Activated T-cell treated with anti-CD3 and anti-CD28 coated beads for 48 hours (primary cell): ENCODE data around the gene TP63.

Source experiments
- DNase-seq: peaks from one replicate; pipeline ENCODE4 v3.0.0-alpha.2; 2020; ENCODE audit warnings: low read depth

Gene TP63

GRCh38 chr3:189780546-189781270 lies 149.5 kb downstream of the TP63 start:
- DNase-seq = no peak

- no peak for DNase-seq
Measured at GRCh38 chr3:189781415-189781814, 150.2 kb downstream of the TP63 start.

DNA sequence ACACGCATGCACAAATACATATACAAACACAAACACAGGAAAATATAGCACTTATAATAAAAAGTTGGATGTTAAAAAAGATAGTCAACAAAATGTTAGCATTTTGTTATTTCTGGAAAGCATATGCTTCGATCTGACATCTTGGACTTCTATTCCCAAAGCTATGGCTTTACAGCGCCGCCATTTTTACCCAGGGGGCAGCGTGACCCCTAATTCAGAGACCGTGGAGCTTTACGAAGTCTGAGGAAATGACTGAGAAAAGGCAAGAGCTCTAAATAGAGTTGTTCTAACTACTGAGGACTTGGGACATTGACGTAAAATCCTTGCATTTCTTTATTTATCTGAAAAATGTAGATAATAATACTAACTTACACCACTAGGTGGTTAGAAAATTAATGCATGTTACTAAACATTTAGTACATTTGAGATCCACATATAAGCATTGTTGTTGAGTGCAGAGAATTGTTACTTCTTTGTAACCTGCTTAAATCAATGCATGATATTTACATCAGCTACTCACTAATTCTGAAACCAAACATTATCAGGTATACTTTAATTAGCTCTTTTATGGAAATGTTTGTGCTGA lies 155.4 kb downstream of the TP63 start:
- DNase-seq = no peak

- DNase-seq = no peak
Measured at GRCh38 chr3:189787191-189787590, 156.0 kb downstream of the TP63 start.

- DNase-seq = no peak
Measured at GRCh38 chr3:189787632-189788031, 156.4 kb downstream of the TP63 start.

DNA sequence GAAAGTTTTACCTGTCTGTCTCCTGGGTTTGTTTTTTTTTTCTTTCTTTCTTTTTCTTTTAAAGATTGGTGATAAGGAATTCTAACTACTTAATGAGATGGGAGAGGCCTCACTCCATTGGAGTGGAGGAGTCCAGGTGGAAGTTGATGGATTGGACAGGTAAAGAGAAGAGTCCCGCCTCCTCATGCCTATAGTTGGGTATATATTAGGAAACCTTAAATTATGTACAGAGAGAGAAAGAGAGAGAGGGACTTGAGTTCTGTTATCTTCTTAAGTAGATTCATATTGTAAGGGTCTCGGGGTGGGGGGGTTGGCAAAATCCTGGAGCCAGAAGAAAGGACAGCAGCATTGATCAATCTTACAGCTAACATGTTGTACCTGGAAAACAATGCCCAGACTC lies 158.2 kb downstream of the TP63 start:
- DNase-seq = no peak

- no peak for DNase-seq
Measured at GRCh38 chr3:189790658-189791057, 159.5 kb downstream of the TP63 start.

GRCh38 chr3:189792046-189792929 lies 161.1 kb downstream of the TP63 start:
- no peak for DNase-seq

GRCh38 chr3:189794518-189794917 lies 163.3 kb downstream of the TP63 start:
- DNase-seq = no peak

DNA sequence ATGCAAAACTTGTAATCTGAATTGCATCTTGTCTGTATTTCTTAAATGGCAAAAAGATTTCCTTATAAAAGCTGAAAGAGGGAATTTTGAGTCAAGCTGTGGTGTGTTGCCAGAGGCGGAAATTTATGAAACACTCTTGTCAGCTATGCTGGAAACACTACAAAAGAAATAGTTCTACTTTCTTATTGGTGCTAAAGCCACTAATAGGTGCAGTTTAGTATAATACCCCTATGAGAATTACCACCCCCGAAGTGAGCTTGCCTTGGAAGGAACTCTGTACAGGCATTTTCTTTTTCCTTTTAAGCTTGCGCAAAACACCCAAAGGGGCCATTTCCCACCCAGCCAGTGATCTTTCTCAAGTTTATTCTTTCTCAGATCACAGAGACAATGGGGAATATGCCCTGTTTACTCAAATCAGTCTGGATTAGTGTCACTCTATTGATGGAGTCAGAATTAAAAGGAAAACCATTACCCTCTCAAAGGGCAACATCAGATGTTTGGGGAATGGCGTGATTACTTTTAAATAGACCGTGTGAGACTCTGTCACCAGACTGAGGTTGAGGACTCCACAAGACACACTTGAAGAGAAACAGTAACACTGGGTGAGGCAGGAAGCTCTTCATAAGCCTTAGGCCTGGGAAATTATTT lies 166.0 kb downstream of the TP63 start:
- no peak for DNase-seq

GRCh38 chr3:189799366-189799765 lies 168.2 kb downstream of the TP63 start:
- no peak for DNase-seq

- DNase-seq = no peak
Measured at GRCh38 chr3:189800436-189800835, 169.2 kb downstream of the TP63 start.

DNA sequence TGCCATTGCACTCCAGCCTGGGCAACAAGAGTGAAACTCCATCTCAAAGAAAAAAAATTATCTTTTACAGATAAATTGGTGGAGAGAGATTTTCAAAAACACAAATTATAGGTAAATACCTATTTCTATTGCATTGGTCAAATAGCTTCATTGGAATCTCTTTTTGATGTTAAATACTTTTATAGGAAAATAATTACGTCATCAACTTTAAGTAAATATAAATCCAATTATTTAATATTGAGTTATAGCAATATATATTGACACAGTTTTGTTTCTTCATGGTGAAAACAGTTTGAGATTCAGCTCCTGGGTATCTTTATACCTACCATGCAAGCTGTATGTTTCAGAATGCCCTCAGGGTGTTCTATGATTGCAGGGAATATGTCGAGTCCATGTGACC lies 172.1 kb downstream of the TP63 start:
- DNase-seq = no peak

DNA sequence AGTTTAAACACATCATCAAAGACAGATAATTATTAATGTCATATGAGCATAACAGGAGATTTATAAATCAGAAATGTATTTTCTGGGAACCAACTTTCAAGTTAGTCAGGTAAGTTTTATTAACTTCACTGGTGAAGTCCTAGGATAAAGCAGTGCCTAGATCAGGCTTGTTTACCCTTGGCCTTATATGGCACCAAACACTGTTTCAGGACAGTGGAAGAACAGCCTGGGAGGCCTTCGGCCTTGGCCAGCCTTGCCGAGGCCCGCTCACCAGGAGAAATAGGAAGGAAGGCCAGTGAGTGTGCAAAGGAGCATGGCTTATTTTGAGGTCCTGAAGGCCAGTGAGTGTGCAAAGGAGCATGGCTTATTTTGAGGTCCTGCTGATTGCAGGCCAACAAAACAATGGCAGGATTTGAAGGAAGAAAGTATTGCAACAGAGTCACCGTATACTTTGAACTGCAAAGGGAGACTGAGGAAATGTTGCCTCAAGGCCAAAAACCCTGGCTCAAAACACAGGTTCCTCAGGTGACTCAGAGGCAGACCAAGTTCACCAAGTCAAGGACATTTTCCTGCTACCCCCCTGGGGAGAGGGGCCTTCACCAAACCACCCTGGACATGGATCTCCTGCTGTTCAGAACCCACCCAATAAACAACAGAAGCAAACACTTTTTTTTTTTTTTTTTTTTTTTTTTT lies 174.3 kb downstream of the TP63 start:
- DNase-seq = no peak

DNA sequence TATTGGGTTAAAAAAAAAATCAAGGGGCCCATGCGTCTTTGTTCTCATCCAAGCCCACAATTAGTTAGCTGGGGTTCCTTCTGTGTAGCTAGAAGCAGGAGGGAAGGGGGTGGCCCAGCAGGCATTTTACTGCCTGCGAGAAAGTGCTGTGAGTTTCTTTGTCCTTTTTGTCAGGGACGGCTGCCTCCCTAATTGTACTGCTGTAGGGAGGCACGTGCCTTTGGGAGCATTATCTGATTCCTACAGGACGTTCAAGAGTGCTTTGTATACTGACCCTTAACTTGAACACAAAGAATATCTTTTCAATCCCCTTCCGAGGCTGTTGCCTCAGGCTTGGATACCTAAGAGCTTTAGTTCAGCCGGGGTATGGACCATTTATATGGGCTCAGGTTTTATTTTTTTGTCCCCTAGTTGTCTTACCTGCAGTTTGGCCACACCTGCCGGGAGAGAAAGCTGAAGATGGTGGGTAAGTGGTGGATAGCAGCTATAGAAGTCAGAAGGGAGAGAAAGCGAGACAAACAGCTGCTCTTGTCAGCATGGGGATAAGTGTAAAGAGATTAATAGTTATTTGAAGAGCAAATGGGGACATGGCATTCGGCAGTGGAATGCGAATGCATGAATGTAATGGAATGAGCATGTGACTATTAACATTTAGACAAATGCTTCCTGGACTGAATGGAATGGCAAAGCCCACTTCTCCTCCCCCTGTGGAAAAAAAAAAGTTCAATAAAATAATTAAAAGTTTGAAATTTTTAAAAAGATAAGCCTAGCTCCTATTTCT lies 175.2 kb downstream of the TP63 start:
- DNase-seq = no peak

DNA sequence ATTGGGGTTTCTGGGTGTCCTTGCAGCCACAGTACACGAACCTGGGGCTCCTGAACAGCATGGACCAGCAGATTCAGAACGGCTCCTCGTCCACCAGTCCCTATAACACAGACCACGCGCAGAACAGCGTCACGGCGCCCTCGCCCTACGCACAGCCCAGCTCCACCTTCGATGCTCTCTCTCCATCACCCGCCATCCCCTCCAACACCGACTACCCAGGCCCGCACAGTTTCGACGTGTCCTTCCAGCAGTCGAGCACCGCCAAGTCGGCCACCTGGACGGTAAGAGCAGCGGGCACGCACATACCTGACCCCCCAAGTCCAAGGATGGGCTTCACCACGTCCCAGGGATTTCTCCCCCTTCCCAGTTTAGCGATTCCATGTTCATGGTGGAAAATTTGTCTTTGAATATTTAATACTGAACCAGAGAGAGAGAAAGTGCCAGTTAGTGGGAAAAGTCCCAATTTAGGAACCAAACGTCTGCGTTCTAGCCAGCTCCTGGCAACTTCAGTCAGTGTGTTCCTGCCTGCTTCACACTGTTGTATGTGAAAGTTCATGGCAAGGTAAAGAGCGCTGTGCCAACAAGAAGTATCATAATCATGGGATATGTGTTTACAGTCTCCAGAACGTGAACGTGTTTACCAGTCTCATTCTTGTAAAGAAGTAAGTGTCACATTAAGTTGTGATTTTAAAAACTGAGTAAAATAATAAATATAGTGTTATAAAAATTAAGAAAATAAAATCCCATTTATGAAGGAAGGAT lies 177.2 kb downstream of the TP63 start:
- DNase-seq = no peak

DNA sequence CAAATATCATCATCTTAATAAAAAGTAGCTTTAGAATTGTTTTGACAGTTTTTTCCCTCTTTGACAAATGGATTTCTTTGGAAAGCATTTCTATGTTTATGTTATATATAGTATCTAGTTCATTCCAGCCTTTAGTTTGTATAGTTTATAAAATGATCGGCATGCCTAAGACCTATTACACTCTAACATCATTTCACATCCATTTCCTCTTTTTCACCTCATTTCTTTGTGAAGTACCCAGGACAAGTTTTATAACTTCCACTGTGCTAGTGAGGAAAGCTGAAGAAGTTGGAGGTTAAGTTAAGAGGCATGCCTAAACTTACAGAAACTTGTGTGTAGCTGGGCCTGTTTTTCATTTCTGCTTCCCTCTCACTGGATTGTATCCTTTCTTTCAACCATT lies 178.4 kb downstream of the TP63 start:
- DNase-seq = no peak

- no peak for DNase-seq
Measured at GRCh38 chr3:189812806-189813465, 181.7 kb downstream of the TP63 start.

- DNase-seq = no peak
Measured at GRCh38 chr3:189813647-189814240, 182.6 kb downstream of the TP63 start.

GRCh38 chr3:189820365-189820720 lies 189.2 kb downstream of the TP63 start:
- DNase-seq = no peak
